ENCODE results near the gene PTCRA.

The PTCRA gene

GRCh38 chr6:42971746-42972327 lies 56.0 kb downstream of the PTCRA start:
- TF ChIP-seq CTCF (conservative IDR thresholded peaks at IDR 0.05), result no peak
- TF ChIP-seq ZFX (IDR thresholded peaks at IDR 0.05), result no peak
- H3K27ac ChIP-seq, result no peak overlapping the region

- TF ChIP-seq ZFX (IDR thresholded peaks at IDR 0.05) (no peak), CTCF (conservative IDR thresholded peaks at IDR 0.05) (no peak)
- H3K27ac ChIP-seq, result no peak overlapping the region
Measured at GRCh38 chr6:42973926-42974325, 58.1 kb downstream of the PTCRA start.

GRCh38 chr6:42974919-42975505 lies 59.2 kb downstream of the PTCRA start:
- TF ChIP-seq ZFX (IDR thresholded peaks at IDR 0.05) (no peak), CTCF (conservative IDR thresholded peaks at IDR 0.05) (no peak)
- no peak overlapping the region for H3K27ac ChIP-seq

All from C4-2B (cell line).